ENCODE data around the gene ABHD8.

The ABHD8 gene

GRCh38 chr19:17328517-17329365 is 25.5 kb upstream of the ABHD8 start:
- no peak for TF ChIP-seq FOXP2 (optimal IDR thresholded peaks at IDR 0.05; ENCODE audit: borderline replicate concordance, extremely low read depth, extremely low read length, insufficient read depth)
- no peak for TF ChIP-seq POLR2AphosphoS5 (IDR thresholded peaks at IDR 0.05; ENCODE audit: low read depth, low read length)
- TF ChIP-seq SIN3A (IDR thresholded peaks at IDR 0.05; ENCODE audit: borderline replicate concordance, insufficient read depth, low read length) = no peak
- no peak for TF ChIP-seq TAF1 (IDR thresholded peaks at IDR 0.05; ENCODE audit: borderline replicate concordance, insufficient read depth, low read length)
- TF ChIP-seq REST (IDR thresholded peaks at IDR 0.05; ENCODE audit: insufficient read depth in 1 of 2, low read depth in 2 of 2, low read length in 2 of 2) = no peak

GRCh38 chr19:17327654-17328516 is 24.7 kb upstream of the ABHD8 start:
- TF ChIP-seq SIN3A (IDR thresholded peaks at IDR 0.05; ENCODE audit: borderline replicate concordance, insufficient read depth, low read length) (no peak), FOXP2 (optimal IDR thresholded peaks at IDR 0.05; ENCODE audit: borderline replicate concordance, extremely low read depth, extremely low read length, insufficient read depth) (no peak), TAF1 (IDR thresholded peaks at IDR 0.05; ENCODE audit: borderline replicate concordance, insufficient read depth, low read length) (no peak), REST (IDR thresholded peaks at IDR 0.05; ENCODE audit: insufficient read depth in 1 of 2, low read depth in 2 of 2, low read length in 2 of 2) (no peak), POLR2AphosphoS5 (IDR thresholded peaks at IDR 0.05; ENCODE audit: low read depth, low read length) (no peak)

GRCh38 chr19:17327068-17327653 is 23.9 kb upstream of the ABHD8 start:
- TF ChIP-seq FOXP2 (optimal IDR thresholded peaks at IDR 0.05; ENCODE audit: borderline replicate concordance, extremely low read depth, extremely low read length, insufficient read depth) = no peak
- no peak for TF ChIP-seq SIN3A (IDR thresholded peaks at IDR 0.05; ENCODE audit: borderline replicate concordance, insufficient read depth, low read length)
- TF ChIP-seq POLR2AphosphoS5 (IDR thresholded peaks at IDR 0.05; ENCODE audit: low read depth, low read length) = no peak
- TF ChIP-seq REST (IDR thresholded peaks at IDR 0.05; ENCODE audit: insufficient read depth in 1 of 2, low read depth in 2 of 2, low read length in 2 of 2) = no peak
- no peak for TF ChIP-seq TAF1 (IDR thresholded peaks at IDR 0.05; ENCODE audit: borderline replicate concordance, insufficient read depth, low read length)

GRCh38 chr19:17326595-17326966 is 23.4 kb upstream of the ABHD8 start:
- no peak for TF ChIP-seq REST (IDR thresholded peaks at IDR 0.05; ENCODE audit: insufficient read depth in 1 of 2, low read depth in 2 of 2, low read length in 2 of 2)
- no peak for TF ChIP-seq POLR2AphosphoS5 (IDR thresholded peaks at IDR 0.05; ENCODE audit: low read depth, low read length)
- TF ChIP-seq TAF1 (IDR thresholded peaks at IDR 0.05; ENCODE audit: borderline replicate concordance, insufficient read depth, low read length) = no peak
- no peak for TF ChIP-seq FOXP2 (optimal IDR thresholded peaks at IDR 0.05; ENCODE audit: borderline replicate concordance, extremely low read depth, extremely low read length, insufficient read depth)
- TF ChIP-seq SIN3A (IDR thresholded peaks at IDR 0.05; ENCODE audit: borderline replicate concordance, insufficient read depth, low read length) = no peak
